ENCODE data around the gene TMEM164. TPM values are rescaled to one million over a fixed set of nuclear protein-coding genes. Genes with fewer than 3 reads are reported as not detected.

Gene TMEM164
- total RNA-seq, 1 donor from 2014 or later: 18.7 TPM

GRCh38 chrX:110055616-110056015 lies 52.7 kb downstream of the TMEM164 start:
- TF ChIP-seq, protein P1, sequence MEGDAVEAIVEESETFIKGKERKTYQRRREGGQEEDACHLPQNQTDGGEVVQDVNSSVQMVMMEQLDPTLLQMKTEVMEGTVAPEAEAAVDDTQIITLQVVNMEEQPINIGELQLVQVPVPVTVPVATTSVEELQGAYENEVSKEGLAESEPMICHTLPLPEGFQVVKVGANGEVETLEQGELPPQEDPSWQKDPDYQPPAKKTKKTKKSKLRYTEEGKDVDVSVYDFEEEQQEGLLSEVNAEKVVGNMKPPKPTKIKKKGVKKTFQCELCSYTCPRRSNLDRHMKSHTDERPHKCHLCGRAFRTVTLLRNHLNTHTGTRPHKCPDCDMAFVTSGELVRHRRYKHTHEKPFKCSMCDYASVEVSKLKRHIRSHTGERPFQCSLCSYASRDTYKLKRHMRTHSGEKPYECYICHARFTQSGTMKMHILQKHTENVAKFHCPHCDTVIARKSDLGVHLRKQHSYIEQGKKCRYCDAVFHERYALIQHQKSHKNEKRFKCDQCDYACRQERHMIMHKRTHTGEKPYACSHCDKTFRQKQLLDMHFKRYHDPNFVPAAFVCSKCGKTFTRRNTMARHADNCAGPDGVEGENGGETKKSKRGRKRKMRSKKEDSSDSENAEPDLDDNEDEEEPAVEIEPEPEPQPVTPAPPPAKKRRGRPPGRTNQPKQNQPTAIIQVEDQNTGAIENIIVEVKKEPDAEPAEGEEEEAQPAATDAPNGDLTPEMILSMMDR (IDR thresholded peaks at IDR 0.05; ENCODE audit: unreplicated experiment): no peak
- H3K27ac Mint-ChIP-seq (ENCODE audit: unreplicated experiment): peak overlapping the region; percentile 11

DNA sequence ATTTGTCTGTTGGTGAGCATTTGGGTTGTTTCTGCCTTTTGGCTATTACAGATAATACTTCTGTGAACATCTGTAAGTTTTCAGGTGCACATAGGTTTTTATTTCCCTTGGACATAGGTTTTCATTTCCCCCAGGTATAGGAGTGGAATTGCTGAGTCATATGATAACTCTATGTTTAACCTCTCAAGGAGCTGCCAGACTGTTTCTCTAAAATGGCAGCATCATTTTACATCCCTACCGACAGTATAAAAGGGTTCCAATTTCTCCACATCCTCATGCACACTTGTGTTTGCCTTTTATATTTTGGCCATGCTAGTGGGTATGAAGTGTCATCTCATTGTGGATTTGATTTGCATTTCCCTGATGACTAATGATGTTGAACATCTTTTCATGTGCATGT lies 53.5 kb downstream of the TMEM164 start:
- H3K36me3 Mint-ChIP-seq (ENCODE audit: low read depth, unreplicated experiment): no peaks in the 10 kb centered on the region
- H3K27me3 Mint-ChIP-seq (ENCODE audit: unreplicated experiment): no peaks in the 10 kb centered on the region
- TF ChIP-seq, protein P1 (IDR thresholded peaks at IDR 0.05; ENCODE audit: unreplicated experiment): no peak
- H3K27ac Mint-ChIP-seq (ENCODE audit: unreplicated experiment): no peak overlapping the region
- no peak overlapping the region for H3K4me3 Mint-ChIP-seq (ENCODE audit: unreplicated experiment)
- no peak for DNase-seq (ENCODE audit: low spot score)
- H3K9me3 Mint-ChIP-seq (ENCODE audit: unreplicated experiment): no peaks in the 10 kb centered on the region
- no peaks in the 10 kb centered on the region for H3K4me1 Mint-ChIP-seq (ENCODE audit: unreplicated experiment)

More at GRCh38 chrX:110055616-110056015, 52.7 kb downstream of the TMEM164 start:
- no peak overlapping the region for H3K4me3 Mint-ChIP-seq (ENCODE audit: unreplicated experiment)
- no peaks in the 10 kb centered on the region for H3K4me1 Mint-ChIP-seq (ENCODE audit: unreplicated experiment)
- H3K36me3 Mint-ChIP-seq (ENCODE audit: low read depth, unreplicated experiment): no peaks in the 10 kb centered on the region
- DNase-seq (ENCODE audit: low spot score): no peak
- no peaks in the 10 kb centered on the region for H3K27me3 Mint-ChIP-seq (ENCODE audit: unreplicated experiment)
- H3K9me3 Mint-ChIP-seq (ENCODE audit: unreplicated experiment): no peaks in the 10 kb centered on the region

DNA sequence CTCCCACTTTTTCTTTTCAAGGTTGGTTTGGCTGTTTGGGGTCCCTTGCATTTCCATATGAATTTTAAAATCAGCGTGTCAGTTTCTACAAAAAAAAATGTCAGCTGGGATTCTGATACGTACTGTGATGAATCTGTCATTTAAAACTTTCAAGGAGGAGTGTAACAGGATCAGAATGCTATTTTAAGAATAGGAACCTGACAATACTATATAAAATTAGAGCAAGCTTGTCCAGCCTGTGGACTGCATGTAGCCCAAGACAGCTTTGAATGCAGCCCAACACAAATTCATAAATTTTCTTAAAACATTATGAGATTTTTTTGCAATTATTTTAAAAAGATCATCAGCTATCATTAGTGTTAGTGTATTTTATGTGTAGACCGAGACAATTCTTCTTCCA lies 56.5 kb downstream of the TMEM164 start:
- TF ChIP-seq, protein P1 (IDR thresholded peaks at IDR 0.05; ENCODE audit: unreplicated experiment): no peak
- H3K27me3 Mint-ChIP-seq (ENCODE audit: unreplicated experiment): no peaks in the 10 kb centered on the region
- H3K9me3 Mint-ChIP-seq (ENCODE audit: unreplicated experiment): no peaks in the 10 kb centered on the region
- no peak overlapping the region for H3K27ac Mint-ChIP-seq (ENCODE audit: unreplicated experiment)
- H3K4me1 Mint-ChIP-seq (ENCODE audit: unreplicated experiment): no peaks in the 10 kb centered on the region
- no peaks in the 10 kb centered on the region for H3K36me3 Mint-ChIP-seq (ENCODE audit: low read depth, unreplicated experiment)
- no peak overlapping the region for H3K4me3 Mint-ChIP-seq (ENCODE audit: unreplicated experiment)
- DNase-seq (ENCODE audit: low spot score): no peak

GRCh38 chrX:110060317-110060716 lies 57.4 kb downstream of the TMEM164 start:
- no peak overlapping the region for H3K27ac Mint-ChIP-seq (ENCODE audit: unreplicated experiment)
- TF ChIP-seq, protein P1 (IDR thresholded peaks at IDR 0.05; ENCODE audit: unreplicated experiment): no peak
- DNase-seq (ENCODE audit: low spot score): no peak
- no peaks in the 10 kb centered on the region for H3K27me3 Mint-ChIP-seq (ENCODE audit: unreplicated experiment)
- no peaks in the 10 kb centered on the region for H3K36me3 Mint-ChIP-seq (ENCODE audit: low read depth, unreplicated experiment)
- H3K4me1 Mint-ChIP-seq (ENCODE audit: unreplicated experiment): no peaks in the 10 kb centered on the region
- no peaks in the 10 kb centered on the region for H3K9me3 Mint-ChIP-seq (ENCODE audit: unreplicated experiment)
- no peak overlapping the region for H3K4me3 Mint-ChIP-seq (ENCODE audit: unreplicated experiment)

- no peak overlapping the region for H3K27ac Mint-ChIP-seq (ENCODE audit: unreplicated experiment)
- H3K4me3 Mint-ChIP-seq (ENCODE audit: unreplicated experiment): no peak overlapping the region
- no peak for DNase-seq (ENCODE audit: low spot score)
- no peaks in the 10 kb centered on the region for H3K36me3 Mint-ChIP-seq (ENCODE audit: low read depth, unreplicated experiment)
- no peaks in the 10 kb centered on the region for H3K9me3 Mint-ChIP-seq (ENCODE audit: unreplicated experiment)
- no peaks in the 10 kb centered on the region for H3K27me3 Mint-ChIP-seq (ENCODE audit: unreplicated experiment)
- TF ChIP-seq, protein P1 (IDR thresholded peaks at IDR 0.05; ENCODE audit: unreplicated experiment): no peak
- no peaks in the 10 kb centered on the region for H3K4me1 Mint-ChIP-seq (ENCODE audit: unreplicated experiment)
Measured at GRCh38 chrX:110060846-110061537, 58.1 kb downstream of the TMEM164 start.
